GM10266 (cell line): ENCODE results near the gene PADI4.
"Not testable (repeated sequence)": the region's sequence is repeated elsewhere in the genome, so short reads cannot be mapped to it uniquely, and the experiment has no call there.

ENCODE experiments used
- DNase-seq: peaks from one replicate; pipeline ENCODE4 v3.0.0; 2012; ENCODE audit errors: extremely low spot score
- CTCF ChIP-seq: IDR thresholded peaks from 2 replicates; pipeline ENCODE4 v1.5.1; 2012; ENCODE audit warnings: mild to moderate bottlenecking, low read depth; ENCODE audit not compliant: control insufficient read depth, insufficient read depth; ENCODE audit errors: missing control alignments

Gene PADI4

GRCh38 chr1:17313530-17314309 lies 5.7 kb downstream of the PADI4 start:
- no peak for TF ChIP-seq CTCF
- DNase-seq = no peak

- no peak for DNase-seq
Observed at GRCh38 chr1:17314491-17314971, 6.5 kb downstream of the PADI4 start.

GRCh38 chr1:17315542-17316130 lies 7.6 kb downstream of the PADI4 start:
- DNase-seq = no peak
- no peak for TF ChIP-seq CTCF

More at GRCh38 chr1:17314491-17314971, 6.5 kb downstream of the PADI4 start:
- no peak for TF ChIP-seq CTCF

- TF ChIP-seq CTCF = no peak
- no peak for DNase-seq
Observed at GRCh38 chr1:17316704-17317103, 8.7 kb downstream of the PADI4 start.

- TF ChIP-seq CTCF = no peak
- DNase-seq = no peak
Observed at GRCh38 chr1:17318262-17318661, 10.3 kb downstream of the PADI4 start.

- TF ChIP-seq CTCF = no peak
- no peak for DNase-seq
Observed at GRCh38 chr1:17319561-17320350, 11.8 kb downstream of the PADI4 start.

- not testable (repeated sequence) for DNase-seq
Observed at GRCh38 chr1:17321857-17322390, 13.9 kb downstream of the PADI4 start.
